HG02571 (cell line): ENCODE measurements around the gene GAL3ST2.
"Not testable (repeated sequence)": the region's sequence is repeated elsewhere in the genome, so short reads cannot be mapped to it uniquely, and the experiment has no call there.

Experiments used
- ATAC-seq: cut with Tn5 transposase; IDR thresholded peaks from one replicate; pipeline ENCODE4 v1.9.1; 2021; ENCODE audit warnings: mild to moderate bottlenecking, moderate library complexity; ENCODE audit not compliant: unreplicated experiment

GAL3ST2 gene

GRCh38 chr2:241767464-241768250, 9.0 kb upstream of the GAL3ST2 start:
- no peak for ATAC-seq

- no peak for ATAC-seq
Observed at GRCh38 chr2:241768251-241768711, 8.3 kb upstream of the GAL3ST2 start.

GRCh38 chr2:241768850-241769249, 7.8 kb upstream of the GAL3ST2 start:
- ATAC-seq = no peak

- ATAC-seq = no peak
Observed at GRCh38 chr2:241769819-241770184, 6.8 kb upstream of the GAL3ST2 start.

GRCh38 chr2:241770185-241770935, 6.3 kb upstream of the GAL3ST2 start:
- ATAC-seq = no peak

GRCh38 chr2:241770936-241771285, 5.7 kb upstream of the GAL3ST2 start:
- ATAC-seq = no peak

- no peak for ATAC-seq
Observed at GRCh38 chr2:241771286-241772062, 5.1 kb upstream of the GAL3ST2 start.

- no peak for ATAC-seq
Observed at GRCh38 chr2:241772063-241772499, 4.5 kb upstream of the GAL3ST2 start.

GRCh38 chr2:241773511-241774418, 2.9 kb upstream of the GAL3ST2 start:
- ATAC-seq = no peak

GRCh38 chr2:241774419-241775222, 2.0 kb upstream of the GAL3ST2 start:
- ATAC-seq = no peak

- ATAC-seq = no peak
Observed at GRCh38 chr2:241775223-241776177, 1.1 kb upstream of the GAL3ST2 start.

GRCh38 chr2:241777170-241777685, 606 bp downstream of the GAL3ST2 start:
- no peak for ATAC-seq

- no peak for ATAC-seq
Observed at GRCh38 chr2:241777686-241778627, 1.3 kb downstream of the GAL3ST2 start.

- no peak for ATAC-seq
Observed at GRCh38 chr2:241780939-241781569, 4.4 kb downstream of the GAL3ST2 start.

GRCh38 chr2:241782053-241782452, 5.4 kb downstream of the GAL3ST2 start:
- ATAC-seq = not testable (repeated sequence)

- no peak for ATAC-seq
Observed at GRCh38 chr2:241788135-241788534, 11.5 kb downstream of the GAL3ST2 start.

- no peak for ATAC-seq
Observed at GRCh38 chr2:241788572-241788971, 11.9 kb downstream of the GAL3ST2 start.
